AG09319 (cell line): ENCODE data around the gene NDUFB2.
"Not testable (repeated sequence)": the region's sequence is repeated elsewhere in the genome, so short reads cannot be mapped to it uniquely, and the experiment has no call there.

Experiments used
- DNase-seq: peaks from one replicate; pipeline ENCODE4 v3.0.0-alpha.2; 2010; ENCODE audit warnings: low read depth; ENCODE audit errors: extremely low read depth
- CTCF ChIP-seq: IDR thresholded peaks from 2 replicates; pipeline ENCODE4 v1.5.1; 2011; ENCODE audit warnings: low read depth, mild to moderate bottlenecking, inconsistent platforms, low read length, moderate library complexity

NDUFB2 gene

GRCh38 chr7:140667476-140667875 is 29.0 kb upstream of the NDUFB2 start:
- no peak for DNase-seq
- no peak for TF ChIP-seq CTCF

- no peak for DNase-seq
- TF ChIP-seq CTCF: no peak
Observed at GRCh38 chr7:140668641-140669040, 27.9 kb upstream of the NDUFB2 start.

- no peak for TF ChIP-seq CTCF
- no peak for DNase-seq
Observed at GRCh38 chr7:140669352-140669751, 27.2 kb upstream of the NDUFB2 start.

- DNase-seq: not testable (repeated sequence)
Observed at GRCh38 chr7:140669862-140670261, 26.6 kb upstream of the NDUFB2 start.

- TF ChIP-seq CTCF: no peak
- DNase-seq: no peak
Observed at GRCh38 chr7:140670343-140670935, 26.1 kb upstream of the NDUFB2 start.

- TF ChIP-seq CTCF: no peak
- no peak for DNase-seq
Observed at GRCh38 chr7:140671966-140672365, 24.5 kb upstream of the NDUFB2 start.

GRCh38 chr7:140672382-140673062 is 24.0 kb upstream of the NDUFB2 start, which contains the start of gene ADCK2:
Gene ADCK2 (plus strand): TSS chr7:140672945. CDS start chr7:140673331, 386 bp downstream.
- no peak for DNase-seq
- no peak for TF ChIP-seq CTCF
